HG03135 (cell line): ENCODE measurements around the gene TGFB1.
"Not testable (repeated sequence)": the region's sequence is repeated elsewhere in the genome, so short reads cannot be mapped to it uniquely, and the experiment has no call there.

Experiments used
- ATAC-seq: cut with Tn5 transposase; IDR thresholded peaks from one replicate; pipeline ENCODE4 v1.9.1; 2021; ENCODE audit warnings: mild to moderate bottlenecking, moderate library complexity; ENCODE audit not compliant: unreplicated experiment

TGFB1 gene

DNA sequence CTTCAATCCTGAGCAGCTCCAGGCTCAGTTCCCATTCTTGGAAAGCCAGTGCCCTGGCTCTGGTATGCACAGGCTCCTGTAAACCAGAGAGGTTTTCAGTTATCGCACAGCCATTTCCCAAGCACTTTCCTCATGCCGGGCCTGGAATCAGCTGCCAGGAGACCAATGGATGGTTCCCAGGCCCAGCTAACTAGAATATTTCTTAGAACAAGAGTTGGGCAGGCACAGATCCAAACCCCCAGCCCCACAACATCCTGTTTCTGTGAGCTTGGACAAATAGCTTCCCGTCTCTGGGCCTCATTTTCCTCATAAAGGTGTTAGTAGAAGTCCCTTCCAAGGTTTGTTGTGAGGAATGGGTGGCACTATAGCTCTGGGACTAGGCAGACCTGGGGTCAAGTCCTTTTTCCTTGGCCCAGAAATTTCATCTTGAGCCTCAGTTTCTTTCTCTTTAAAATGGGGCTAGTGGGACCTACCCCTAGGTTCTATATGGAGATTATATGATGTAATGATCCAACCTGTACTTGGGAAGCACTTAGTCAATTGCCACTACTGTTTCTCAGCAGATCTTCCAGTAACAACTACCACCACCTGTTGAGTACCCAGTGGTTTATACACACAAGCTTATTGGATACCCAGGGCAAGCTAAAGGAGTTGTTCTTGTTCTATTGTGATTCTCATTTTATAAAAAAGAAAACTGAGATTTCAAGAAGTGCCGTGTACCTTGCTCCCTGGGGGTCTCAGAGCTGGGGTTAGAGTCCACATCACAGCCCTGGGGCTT is 48.8 kb downstream of the TGFB1 start:
- ATAC-seq = no peak

DNA sequence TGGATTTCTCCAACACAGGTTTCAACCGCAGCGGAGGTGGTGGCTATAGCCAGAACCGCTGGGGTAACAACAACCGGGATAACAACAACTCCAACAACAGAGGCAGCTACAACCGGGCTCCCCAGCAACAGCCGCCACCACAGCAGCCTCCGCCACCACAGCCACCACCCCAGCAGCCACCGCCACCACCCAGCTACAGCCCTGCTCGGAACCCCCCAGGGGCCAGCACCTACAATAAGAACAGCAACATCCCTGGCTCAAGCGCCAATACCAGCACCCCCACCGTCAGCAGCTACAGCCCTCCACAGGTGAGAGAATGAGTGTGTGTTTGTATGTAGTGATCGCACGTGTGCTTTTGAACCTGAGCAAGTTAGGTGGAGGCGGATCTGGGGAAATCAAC is 49.8 kb downstream of the TGFB1 start:
- ATAC-seq = no peak

DNA sequence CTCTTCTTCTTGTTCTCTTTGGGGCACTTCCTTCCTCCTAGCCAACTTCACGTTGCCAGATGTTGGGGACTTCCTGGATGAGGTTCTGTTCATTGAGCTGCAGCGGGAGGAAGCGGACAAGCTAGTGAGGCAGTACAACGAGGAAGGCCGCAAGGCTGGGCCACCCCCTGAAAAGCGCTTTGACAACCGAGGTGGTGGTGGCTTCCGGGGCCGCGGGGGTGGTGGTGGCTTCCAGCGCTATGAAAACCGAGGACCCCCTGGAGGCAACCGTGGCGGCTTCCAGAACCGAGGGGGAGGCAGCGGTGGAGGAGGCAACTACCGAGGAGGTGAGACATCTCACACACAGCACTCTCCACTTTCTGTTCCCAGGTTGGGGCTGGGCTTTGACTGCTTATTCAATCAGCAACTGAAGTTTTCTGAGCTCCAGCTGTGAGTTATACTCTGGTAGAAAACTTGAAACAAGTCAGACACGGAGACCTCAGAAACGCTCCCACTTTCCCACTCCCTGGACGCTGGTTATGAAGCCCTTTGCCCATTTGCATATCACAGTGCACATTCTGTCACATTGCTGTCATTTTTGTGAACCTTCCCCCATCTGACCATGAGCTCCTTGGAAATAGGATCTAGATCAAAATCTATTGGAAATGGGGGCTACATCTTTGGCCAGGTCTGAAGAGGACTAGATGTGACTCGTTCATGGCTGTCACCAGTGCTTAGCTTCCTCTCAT is 50.9 kb downstream of the TGFB1 start:
- no peak for ATAC-seq

DNA sequence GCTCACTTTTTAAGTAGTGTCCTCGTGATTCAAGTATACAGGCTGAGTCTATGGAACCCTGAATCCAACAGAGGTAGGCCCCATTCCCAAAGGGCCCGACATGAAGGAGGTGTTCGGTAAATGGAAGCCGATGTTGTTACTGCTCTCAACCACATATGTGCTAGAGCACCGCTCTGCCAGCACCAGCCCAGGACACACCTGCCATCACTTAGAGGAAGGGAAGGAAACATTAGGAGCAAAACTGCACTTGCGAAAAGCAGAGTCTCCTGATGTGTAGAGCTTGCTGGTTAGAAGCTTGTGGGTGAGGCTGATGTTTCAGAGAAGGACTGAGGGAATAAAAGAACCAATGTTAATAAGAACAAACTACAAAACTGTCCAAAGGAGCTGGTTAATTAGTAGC is 53.2 kb downstream of the TGFB1 start:
- ATAC-seq = no peak

DNA sequence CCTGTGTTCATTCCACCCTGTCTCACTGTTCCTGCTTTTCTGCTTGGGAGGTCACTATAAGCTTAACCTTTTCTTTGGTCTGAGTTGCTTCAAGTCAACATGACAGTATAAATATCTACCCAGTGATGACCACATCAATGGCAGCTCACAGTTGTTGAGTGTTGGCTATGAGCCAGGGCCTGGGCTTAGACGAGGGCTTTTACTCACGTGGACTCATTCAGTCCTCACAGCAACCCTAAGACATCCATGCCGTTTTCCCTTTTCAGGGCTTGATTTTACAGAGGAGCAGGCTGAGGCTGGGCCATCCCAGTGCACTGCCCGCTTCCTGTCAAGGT is 54.0 kb downstream of the TGFB1 start:
- ATAC-seq = no peak

DNA sequence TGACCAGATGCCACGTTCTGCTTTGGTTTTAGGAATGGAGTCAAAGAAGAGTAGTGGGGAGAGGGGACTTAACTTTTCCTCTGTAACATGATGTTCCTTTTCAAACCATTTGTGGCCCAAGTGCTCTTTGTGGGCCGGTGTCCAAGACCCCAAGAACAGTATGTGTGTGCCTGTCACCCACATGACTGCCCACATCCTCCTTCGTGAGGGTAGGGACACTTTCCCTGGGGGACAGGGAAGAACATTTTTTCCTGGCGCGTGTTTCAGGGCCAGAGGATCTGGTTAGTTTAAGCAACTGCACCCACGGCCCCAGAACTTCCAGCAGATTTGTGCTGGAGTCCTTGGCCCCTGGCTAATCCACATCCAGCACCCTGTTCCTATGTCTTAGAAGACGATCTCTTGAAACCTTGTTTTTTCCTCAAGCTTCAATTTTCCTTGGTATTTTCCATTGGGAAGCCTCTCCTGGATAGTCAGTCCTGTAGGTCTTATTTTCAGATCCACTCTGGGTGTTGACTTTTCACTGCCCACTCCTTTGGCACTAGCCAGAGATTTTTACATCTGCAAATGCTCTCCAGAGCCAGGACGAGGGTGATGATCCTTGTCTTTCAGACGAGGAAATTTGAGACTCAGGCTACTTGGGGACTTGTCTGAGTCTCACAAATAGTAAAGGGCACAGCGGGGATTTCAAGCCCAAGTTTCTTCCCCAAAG is 54.5 kb downstream of the TGFB1 start:
- ATAC-seq = no peak

DNA sequence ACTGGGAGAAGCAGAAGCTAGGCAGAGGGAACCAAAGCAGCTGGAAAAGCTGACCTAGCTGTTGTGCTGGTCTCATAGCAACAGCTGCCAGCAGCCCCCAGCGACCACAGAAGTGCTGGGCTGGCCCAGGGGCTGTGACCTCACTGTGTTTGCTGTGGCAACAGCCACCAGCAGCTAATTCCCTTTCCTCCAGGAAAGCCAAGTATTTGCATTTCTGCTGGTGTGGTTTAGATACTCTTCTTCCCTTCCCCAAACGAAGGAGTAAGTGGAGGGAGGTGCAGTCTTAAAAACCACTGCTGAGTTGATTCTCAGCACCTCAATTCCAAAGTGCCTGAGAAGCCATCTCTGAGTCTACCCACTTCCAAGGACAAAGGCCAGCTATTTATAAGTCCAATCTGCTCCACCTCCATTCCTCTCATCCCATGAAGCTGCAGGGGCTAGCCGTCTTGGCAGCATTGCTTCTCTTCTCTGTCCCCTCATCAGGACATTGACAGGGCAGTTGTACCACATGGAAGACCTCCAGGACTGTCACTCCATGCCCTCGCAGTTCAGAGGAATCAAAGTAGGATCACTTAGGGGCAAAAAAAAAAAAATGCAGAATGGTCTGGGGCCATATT is 55.3 kb downstream of the TGFB1 start:
- ATAC-seq = no peak

DNA sequence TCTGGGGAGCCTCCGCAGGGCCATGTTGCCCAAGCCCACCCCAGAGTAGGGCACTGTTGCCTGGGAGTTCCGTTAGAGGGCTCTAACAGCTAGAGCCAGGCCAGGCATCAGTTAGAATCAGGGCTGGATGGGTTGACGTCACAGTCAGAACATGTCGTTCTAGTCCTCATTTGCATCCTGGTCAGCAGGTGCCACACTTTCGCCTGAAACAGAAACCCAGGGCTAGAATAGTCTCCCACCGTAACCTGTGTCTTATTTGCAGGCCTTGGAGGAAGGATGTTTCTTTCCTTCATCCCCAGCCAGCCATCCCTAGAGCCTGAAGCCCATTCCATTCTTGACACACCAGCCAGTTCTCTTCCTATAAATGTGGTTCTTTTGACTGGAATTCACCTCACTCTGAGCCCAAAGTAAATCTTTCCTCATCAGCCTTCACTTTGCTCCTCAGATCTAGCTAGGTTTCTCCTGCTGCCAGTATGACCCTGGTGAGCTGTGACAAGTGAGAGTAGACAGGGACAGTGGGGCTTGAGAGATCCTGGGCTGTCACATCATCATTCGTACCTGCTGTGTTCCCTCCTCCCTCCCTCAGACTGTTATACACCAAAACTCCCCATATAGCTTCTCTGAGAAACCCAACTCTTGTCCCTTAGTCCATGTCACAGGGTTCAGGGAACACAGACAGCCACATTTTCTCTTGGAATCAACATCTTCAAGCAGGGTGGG is 55.9 kb downstream of the TGFB1 start:
- ATAC-seq = peak; percentile 65

DNA sequence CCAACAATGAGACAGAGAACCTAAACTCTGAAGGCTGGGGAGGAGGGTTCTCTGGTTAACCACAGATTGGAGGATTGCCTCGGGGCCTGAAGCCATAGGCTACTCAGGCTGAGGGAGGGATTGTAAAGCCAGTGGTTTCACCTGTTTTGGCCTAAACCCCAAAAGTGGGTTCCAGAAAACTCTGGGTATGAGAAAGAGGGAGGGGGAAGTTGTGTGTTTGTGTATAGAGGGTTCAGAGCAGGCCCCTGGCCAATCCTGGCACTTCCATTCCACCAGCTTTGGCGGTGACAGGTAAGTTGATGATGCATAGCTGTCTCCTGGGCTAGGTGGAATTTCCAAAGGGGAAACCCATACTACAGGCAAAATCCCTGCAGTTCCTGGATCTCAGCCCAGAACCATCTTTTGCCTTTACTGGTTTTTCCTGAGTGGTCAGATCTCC is 57.3 kb downstream of the TGFB1 start:
- ATAC-seq = no peak

DNA sequence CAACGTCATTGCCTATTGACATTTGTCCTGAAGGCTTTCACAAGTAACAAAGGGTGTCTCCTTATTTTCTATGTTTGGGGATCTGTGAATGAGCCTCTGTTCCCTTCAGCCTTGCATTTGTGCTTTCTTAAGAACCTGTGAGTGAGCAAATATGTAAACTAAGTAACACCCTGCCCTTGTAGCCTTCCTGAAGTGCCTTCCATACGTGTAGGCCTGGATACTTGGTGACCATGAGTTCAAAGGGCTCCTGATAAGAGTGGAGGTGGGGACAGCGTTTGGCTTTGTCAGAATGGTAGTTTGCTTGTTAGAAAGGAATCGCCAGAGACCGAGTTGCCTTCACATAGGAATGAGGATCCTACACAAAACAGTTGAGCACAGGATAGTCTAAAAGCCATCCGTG is 58.2 kb downstream of the TGFB1 start:
- ATAC-seq = no peak

DNA sequence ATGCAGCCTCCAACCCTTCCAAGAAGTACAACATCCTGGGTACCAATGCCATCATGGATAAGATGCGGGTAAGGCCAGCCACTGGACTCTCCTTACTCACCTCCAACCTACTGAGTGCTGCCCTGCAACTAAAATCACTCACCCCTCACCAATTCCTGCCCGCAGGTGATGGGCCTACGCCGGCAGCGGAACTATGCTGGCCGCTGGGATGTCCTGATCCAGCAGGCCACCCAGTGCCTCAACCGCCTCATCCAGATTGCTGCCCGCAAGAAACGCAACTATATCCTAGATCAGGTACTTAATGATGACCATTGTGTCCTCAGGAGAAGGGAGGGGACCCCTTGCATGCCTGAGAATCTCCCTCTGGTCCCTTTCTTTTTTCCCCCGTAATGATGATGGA is 59.3 kb downstream of the TGFB1 start:
- no peak for ATAC-seq

DNA sequence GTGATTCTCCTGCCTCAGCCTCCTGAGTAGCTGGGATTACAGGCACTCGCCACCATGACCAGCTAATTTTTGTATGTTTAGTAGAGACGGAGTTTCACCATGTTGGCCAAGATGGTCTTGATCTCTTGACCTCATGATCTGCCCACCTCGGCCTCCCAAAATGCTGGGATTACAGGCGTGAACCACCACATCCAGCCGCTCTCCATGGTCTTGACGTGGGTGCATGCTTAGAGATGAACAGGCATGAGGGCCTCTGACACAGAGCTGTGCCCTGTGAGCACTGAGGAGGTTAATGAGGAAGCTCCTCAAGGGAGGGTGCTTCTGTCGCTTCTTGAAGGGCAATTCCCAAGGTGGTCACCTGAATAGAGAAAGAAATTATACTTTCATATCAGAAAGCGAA is 63.9 kb downstream of the TGFB1 start:
- not testable (repeated sequence) for ATAC-seq

DNA sequence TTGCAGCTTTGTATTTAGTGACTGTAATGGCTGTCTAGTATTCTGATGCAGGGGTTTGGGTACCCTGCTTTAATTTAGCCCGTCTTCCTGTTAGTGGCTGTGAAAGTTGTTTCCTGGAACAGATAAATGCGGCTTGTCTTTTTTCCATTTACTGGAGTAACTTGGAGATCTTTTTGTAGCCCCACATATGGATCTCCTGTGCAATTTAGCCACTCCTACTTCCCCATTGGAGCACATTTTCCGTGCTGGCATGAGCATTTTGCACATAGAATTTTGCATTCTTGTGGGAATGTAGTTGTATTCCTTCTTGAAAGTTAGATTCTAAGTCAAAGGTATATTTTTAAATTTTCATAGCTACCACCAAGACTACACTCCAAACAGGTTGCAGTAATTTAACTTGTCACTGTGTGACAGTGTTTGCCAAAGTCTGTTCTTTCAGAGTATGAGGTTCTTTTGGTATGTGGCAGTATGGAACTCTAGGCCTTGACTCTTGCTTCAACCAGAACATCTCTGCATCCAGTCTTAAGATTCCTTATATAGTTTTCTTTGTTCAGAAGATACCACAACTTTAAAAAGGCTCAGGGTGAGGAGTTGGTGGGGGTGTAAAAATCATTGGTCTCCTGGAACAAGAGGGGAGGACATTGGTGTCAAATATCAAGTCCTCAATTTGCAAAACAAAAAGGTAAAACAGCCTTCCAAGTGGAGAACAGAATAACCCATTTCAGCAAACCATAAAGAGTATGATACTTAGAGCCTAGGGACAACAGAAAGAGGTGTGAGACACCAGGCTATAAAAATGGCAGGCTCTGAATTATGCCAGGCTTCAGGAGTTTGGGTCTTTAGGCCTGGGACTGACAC is 64.8 kb downstream of the TGFB1 start:
- no peak for ATAC-seq
